ENCODE results near the gene RPS18. TPM values are rescaled to one million over a fixed set of nuclear protein-coding genes. Genes with fewer than 3 reads are reported as not detected.

RPS18 gene
- total RNA-seq, 1 experiment from 2014 or later, result 3,216 TPM

- H3K4me3 Mint-ChIP-seq, result peak overlapping the region; percentile 99 to 100
- no peaks in the 10 kb centered on the region; the same call in 1 of the 2 replicates for H3K27me3 Mint-ChIP-seq (ENCODE audit: low read depth)
- TF ChIP-seq CTCF (conservative IDR thresholded peaks at IDR 0.05), result no peak
- Histone ChIP-seq H3K4me2 (ENCODE audit: insufficient read depth, insufficient read length, low read length) (peak overlapping the region; percentile 74), H3K9me3 (ENCODE audit: control insufficient read depth, low read depth, low read length) (no peaks in the 10 kb centered on the region), H2AFZ (ENCODE audit: low read length) (no peak overlapping the region), H3T11ph (ENCODE audit: low read length) (no peak overlapping the region), H3K4ac (ENCODE audit: low read depth, low read length) (no peak overlapping the region), H3K4me1 (ENCODE audit: insufficient read depth, low read length) (no peaks in the 10 kb centered on the region; the same call in 1 of the 2 replicates), H2BK20ac (ENCODE audit: low read depth, low read length, poor library complexity, severe bottlenecking) (no peak overlapping the region), H3K79me1 (ENCODE audit: insufficient read depth, low read depth, low read length, poor library complexity, severe bottlenecking) (peaks cover 8% of the 10 kb centered on the region), H3K14ac (ENCODE audit: insufficient read depth, low read length) (no peak overlapping the region), H3K23ac (ENCODE audit: insufficient read length, low read depth, low read length) (no peak overlapping the region), H4K5ac (ENCODE audit: insufficient read length, low read depth, low read length) (no peak overlapping the region), H2BK15ac (ENCODE audit: low read depth, low read length) (no peak overlapping the region), H3K27me3 (ENCODE audit: insufficient read depth, low read length) (no peaks in the 10 kb centered on the region), H2AK5ac (ENCODE audit: insufficient read length, low read length) (no peak overlapping the region), H3K18ac (ENCODE audit: insufficient read length, low read depth, low read length) (no peak overlapping the region), H4K91ac (ENCODE audit: insufficient read length, low read depth, low read length) (no peak overlapping the region), H2BK12ac (ENCODE audit: insufficient read length, low read depth, low read length) (no peak overlapping the region), H3K27ac (ENCODE audit: insufficient read length, low read depth, low read length) (no peak overlapping the region), H4K20me1 (ENCODE audit: control insufficient read depth, insufficient read depth, insufficient read length) (no peaks in the 10 kb centered on the region), H3K79me2 (ENCODE audit: insufficient read depth, low read length) (peaks cover 7% of the 10 kb centered on the region; the same call in 1 of the 2 replicates), H3K9ac (ENCODE audit: extremely low read depth, insufficient read length, low read length) (peak overlapping the region; percentile 53), H3K23me2 (ENCODE audit: insufficient read length, low read depth, low read length, poor library complexity, severe bottlenecking) (peaks cover 12% of the 10 kb centered on the region), H4K8ac (replicated peaks; ENCODE audit: insufficient read length, low read depth, low read length) (no peak overlapping the region), H2BK5ac (ENCODE audit: insufficient read length, low read length) (no peak overlapping the region), H3K56ac (ENCODE audit: insufficient read length, low read depth, low read length) (no peak overlapping the region), H2BK120ac (ENCODE audit: low read depth, low read length, poor library complexity, severe bottlenecking) (no peak overlapping the region)
- WGBS (ENCODE audit: extremely low coverage, insufficient read length, low lambda C conversion rate), result no CpG with 5 or more reads among the region's 14 CpGs
- H3K4me1 Mint-ChIP-seq, result peaks cover 7 to 20% of the 10 kb centered on the region in 2 experiments
- H3K27ac Mint-ChIP-seq, result peak overlapping the region; percentile 88 to 97 (median 97); a peak in 5 of 7 replicates
- H3K36me3 Mint-ChIP-seq (ENCODE audit: insufficient read depth in 1 of 3, low read depth in 3 of 3), result peaks cover 29 to 75% (median 54%) of the 10 kb centered on the region in 3 experiments
- no peak for DNase-seq
- no peaks in the 10 kb centered on the region for H3K9me3 Mint-ChIP-seq
These were observed 18.0 kb downstream of the RPS18 start for GRCh38 chr6:33289784-33290315.

All from H9 (cell line).